Fibroblast of lung (primary cell): Measurements from ENCODE around the gene ZNF750. TPM values are rescaled to one million over a fixed set of nuclear protein-coding genes. Genes with fewer than 3 reads are reported as not detected.

ENCODE experiments used
- DNase-seq, 2 donors: peaks; one replicate each; pipeline versions ENCODE4 v3.0.0 to v3.0.0-alpha.2; 2010; ENCODE audit warnings: low read depth in 2 of 2
- H2AFZ ChIP-seq: 2 replicates; pipeline ENCODE4 v1.5.1; 2012; ENCODE audit warnings: low read length, control low read depth, inconsistent platforms
- H3K27ac ChIP-seq: 2 replicates; pipeline ENCODE4 v1.5.1; 2011; ENCODE audit warnings: low read length, control low read depth; ENCODE audit not compliant: insufficient read depth
- H3K27me3 ChIP-seq: 2 replicates; pipeline ENCODE4 v1.5.1; 2011; ENCODE audit warnings: mild to moderate bottlenecking, low read length; ENCODE audit not compliant: control insufficient read depth, insufficient read depth
- H3K36me3 ChIP-seq: 2 replicates; pipeline ENCODE4 v1.5.1; 2011; ENCODE audit warnings: low read length; ENCODE audit not compliant: control insufficient read depth, insufficient read depth
- H3K4me1 ChIP-seq: 2 replicates; pipeline ENCODE4 v1.5.1; 2011; ENCODE audit warnings: low read length; ENCODE audit not compliant: control insufficient read depth, insufficient read depth; ENCODE audit errors: extremely low read depth
- H3K4me2 ChIP-seq: 2 replicates; pipeline ENCODE4 v1.5.1; 2011; ENCODE audit warnings: low read length, control low read depth; ENCODE audit not compliant: insufficient read depth; ENCODE audit errors: extremely low read depth
- H3K4me3 ChIP-seq, 4 experiments: fragments of 200-600 bp in 1 of 4; sonication (generic) in 1 of 4; replicated peaks in 1 of 4; 2 replicates each; pipeline ENCODE4 v1.5.1; 2011 to 2016; ENCODE audit warnings: low read length in 4 of 4, low read depth in 3 of 4, mild to moderate bottlenecking in 3 of 4, control low read depth in 2 of 4, inconsistent platforms in 1 of 4, mixed read lengths in 1 of 4; ENCODE audit not compliant: insufficient read depth in 1 of 4; ENCODE audit errors: control extremely low read depth in 1 of 4
- H3K79me2 ChIP-seq: 2 replicates; pipeline ENCODE4 v1.5.1; 2012; ENCODE audit warnings: mild to moderate bottlenecking, low read length, inconsistent platforms; ENCODE audit not compliant: control insufficient read depth, insufficient read depth
- H3K9ac ChIP-seq: 2 replicates; pipeline ENCODE4 v1.5.1; 2011; ENCODE audit warnings: mild to moderate bottlenecking, low read length, control low read depth; ENCODE audit not compliant: insufficient read depth
- H3K9me3 ChIP-seq: 2 replicates; pipeline ENCODE4 v1.5.1; 2012; ENCODE audit warnings: low read depth, low read length; ENCODE audit not compliant: control insufficient read depth, insufficient read depth
- H4K20me1 ChIP-seq: 2 replicates; pipeline ENCODE4 v1.5.1; 2011; ENCODE audit warnings: low read length; ENCODE audit not compliant: control insufficient read depth, insufficient read depth; ENCODE audit errors: extremely low read depth
- EZH2 ChIP-seq: IDR thresholded peaks from 2 replicates; pipeline ENCODE4 v1.5.1; 2012; ENCODE audit warnings: low read length, control low read depth, mild to moderate bottlenecking; ENCODE audit errors: missing control alignments
- polyA plus RNA-seq, 2 donors: library from polyadenylated mRNA; depleted of rRNA in 1 of 2; stranded (reverse) in 1 of 2; unstranded in 1 of 2; fragments of >200 nt; gene quantifications; 2 replicates each; pipeline ENCODE4 v1.2.1, GENCODE V29; 2011 to 2012; ENCODE audit warnings: missing spikeins in 1 of 2
- total RNA-seq: library from RNA; depleted of rRNA; stranded (reverse); fragments of >200 nt; gene quantifications from 2 replicates; pipeline ENCODE4 v1.2.1, GENCODE V29; 2014
- TF ChIP-seq, protein P1 (sequence below), 2 donors: IDR thresholded peaks in 1 of 2; conservative IDR thresholded peaks in 1 of 2; 1 replicate in 1 of 2; 2 replicates in 1 of 2; pipeline ENCODE4 v1.5.1; 2011 to 2012; ENCODE audit warnings: low read length in 2 of 2, control low read depth in 1 of 2, inconsistent platforms in 1 of 2, low read depth in 1 of 2, mild to moderate bottlenecking in 1 of 2

Gene ZNF750
- total and polyA plus RNA-seq, 2 donors (not counting 1 experiment from before 2014, with no cell fraction given): not detected

DNA sequence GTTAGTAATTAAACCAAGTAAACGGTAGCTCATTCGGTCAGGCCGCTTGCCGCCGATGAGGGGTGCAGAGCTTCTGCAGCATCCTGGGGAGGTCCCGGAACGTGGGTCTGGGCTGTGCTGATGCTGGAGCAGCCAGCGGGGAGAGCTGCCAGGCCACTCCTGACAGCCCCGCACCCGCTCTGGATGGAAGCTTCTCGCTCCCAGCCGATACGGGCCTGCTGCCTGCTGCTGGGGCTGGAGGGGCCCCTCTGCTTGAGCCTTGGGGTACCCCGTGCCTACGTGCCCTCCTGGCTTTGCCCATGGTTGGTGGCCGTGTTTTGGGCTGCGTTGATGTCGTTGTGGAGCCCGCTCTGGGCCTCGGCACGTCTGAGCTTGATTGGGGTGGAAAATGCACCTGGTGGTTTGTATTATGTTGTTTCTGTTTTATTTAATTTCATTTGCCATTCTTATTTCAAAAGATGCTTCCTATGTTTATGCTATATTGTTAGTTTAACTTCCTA, 41.6 kb upstream of the ZNF750 start:
- Histone ChIP-seq H4K20me1 (no peaks in the 10 kb centered on the region), H3K4me2 (peak overlapping the region; percentile 7), H3K27ac (no peak overlapping the region), H3K36me3 (no peaks in the 10 kb centered on the region), H3K9me3 (no peaks in the 10 kb centered on the region), H2AFZ (no peak overlapping the region), H3K4me3 (no peak overlapping the region), H3K27me3 (no peaks in the 10 kb centered on the region), H3K9ac (no peak overlapping the region), H3K4me1 (peaks cover 3% of the 10 kb centered on the region), H3K79me2 (no peaks in the 10 kb centered on the region)
- no peak for DNase-seq
- TF ChIP-seq EZH2: no peak
- TF ChIP-seq, protein P1, sequence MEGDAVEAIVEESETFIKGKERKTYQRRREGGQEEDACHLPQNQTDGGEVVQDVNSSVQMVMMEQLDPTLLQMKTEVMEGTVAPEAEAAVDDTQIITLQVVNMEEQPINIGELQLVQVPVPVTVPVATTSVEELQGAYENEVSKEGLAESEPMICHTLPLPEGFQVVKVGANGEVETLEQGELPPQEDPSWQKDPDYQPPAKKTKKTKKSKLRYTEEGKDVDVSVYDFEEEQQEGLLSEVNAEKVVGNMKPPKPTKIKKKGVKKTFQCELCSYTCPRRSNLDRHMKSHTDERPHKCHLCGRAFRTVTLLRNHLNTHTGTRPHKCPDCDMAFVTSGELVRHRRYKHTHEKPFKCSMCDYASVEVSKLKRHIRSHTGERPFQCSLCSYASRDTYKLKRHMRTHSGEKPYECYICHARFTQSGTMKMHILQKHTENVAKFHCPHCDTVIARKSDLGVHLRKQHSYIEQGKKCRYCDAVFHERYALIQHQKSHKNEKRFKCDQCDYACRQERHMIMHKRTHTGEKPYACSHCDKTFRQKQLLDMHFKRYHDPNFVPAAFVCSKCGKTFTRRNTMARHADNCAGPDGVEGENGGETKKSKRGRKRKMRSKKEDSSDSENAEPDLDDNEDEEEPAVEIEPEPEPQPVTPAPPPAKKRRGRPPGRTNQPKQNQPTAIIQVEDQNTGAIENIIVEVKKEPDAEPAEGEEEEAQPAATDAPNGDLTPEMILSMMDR (conservative IDR thresholded peaks at IDR 0.05 in 1 of 2, IDR thresholded peaks at IDR 0.05 in 1 of 2; ENCODE audit: low read depth in 1 of 2, low read length in 2 of 2): no peak

DNA sequence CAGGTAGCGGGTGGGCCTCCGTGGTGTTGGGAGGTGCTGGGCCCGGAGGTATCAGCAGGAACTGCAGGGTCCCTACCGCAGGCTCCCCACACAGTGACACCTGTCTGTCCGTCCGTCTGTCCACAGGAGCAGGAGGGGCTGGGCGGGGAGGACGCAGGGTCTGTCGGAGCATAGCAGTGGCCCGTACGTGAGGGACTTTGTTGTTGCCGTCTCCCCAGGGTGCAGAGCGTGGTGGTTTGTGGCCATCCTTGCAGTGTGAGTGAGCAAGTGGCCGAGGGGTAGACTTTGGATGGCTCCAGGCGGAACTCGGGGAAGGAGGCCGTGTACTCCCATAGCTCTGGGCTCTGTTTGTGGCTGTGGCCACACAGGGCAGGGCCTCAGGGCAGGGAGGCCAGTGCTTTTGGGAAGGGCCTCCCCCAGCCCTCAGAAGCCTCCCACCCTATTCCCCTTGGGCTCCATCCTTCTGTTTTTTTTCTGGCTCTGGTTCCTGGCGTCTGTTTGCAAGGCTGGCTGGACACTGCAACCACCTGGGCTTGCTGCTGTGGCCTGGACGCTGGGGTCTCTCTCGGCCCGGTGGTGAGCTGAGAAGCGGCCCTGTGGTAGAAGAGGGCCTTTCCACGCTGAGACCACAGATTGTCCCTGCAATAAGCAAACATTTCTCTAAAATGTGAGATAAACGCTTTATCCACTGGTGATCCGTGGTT, 41.0 kb upstream of the ZNF750 start:
- Histone ChIP-seq H2AFZ (no peak overlapping the region), H3K27ac (no peak overlapping the region), H3K4me1 (peaks cover 3% of the 10 kb centered on the region), H3K4me2 (peak overlapping the region; percentile 7), H3K4me3 (no peak overlapping the region), H3K9me3 (no peaks in the 10 kb centered on the region), H3K9ac (no peak overlapping the region), H3K79me2 (no peaks in the 10 kb centered on the region), H3K36me3 (no peaks in the 10 kb centered on the region), H3K27me3 (no peaks in the 10 kb centered on the region), H4K20me1 (no peaks in the 10 kb centered on the region)
- no peak for TF ChIP-seq EZH2
- TF ChIP-seq, protein P1 (conservative IDR thresholded peaks at IDR 0.05 in 1 of 2, IDR thresholded peaks at IDR 0.05 in 1 of 2; ENCODE audit: low read depth in 1 of 2, low read length in 2 of 2): no peak
- DNase-seq: no peak

DNA sequence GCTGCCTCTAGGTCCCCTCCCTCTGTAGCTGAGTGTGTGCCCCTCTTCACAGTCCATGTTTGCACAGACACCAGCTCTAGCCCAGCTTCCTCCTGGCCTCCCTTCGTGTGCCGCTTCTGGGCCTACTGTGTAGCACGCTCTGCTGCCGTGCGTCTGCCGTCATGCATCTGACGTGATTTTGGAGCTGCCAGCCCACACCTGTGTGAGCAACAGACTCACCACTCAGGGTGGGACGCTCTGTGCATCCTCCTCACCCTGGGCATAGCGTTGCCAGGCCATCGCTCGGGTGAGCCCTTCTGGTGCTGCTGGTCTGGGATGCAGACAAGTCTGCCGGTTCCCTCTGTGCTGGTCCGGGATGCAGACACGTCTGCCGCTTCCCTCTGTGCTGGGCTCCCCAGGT, 39.4 kb upstream of the ZNF750 start:
- Histone ChIP-seq H4K20me1 (no peaks in the 10 kb centered on the region), H3K4me2 (no peak overlapping the region), H3K9ac (no peak overlapping the region), H3K79me2 (no peaks in the 10 kb centered on the region), H3K4me1 (peaks cover 3% of the 10 kb centered on the region), H3K36me3 (no peaks in the 10 kb centered on the region), H3K27me3 (no peaks in the 10 kb centered on the region), H3K4me3 (no peak overlapping the region), H2AFZ (no peak overlapping the region), H3K27ac (no peak overlapping the region), H3K9me3 (no peaks in the 10 kb centered on the region)
- TF ChIP-seq, protein P1 (conservative IDR thresholded peaks at IDR 0.05 in 1 of 2, IDR thresholded peaks at IDR 0.05 in 1 of 2; ENCODE audit: low read depth in 1 of 2, low read length in 2 of 2): no peak
- TF ChIP-seq EZH2: no peak
- no peak for DNase-seq
